OCI-M2 (cell line): ENCODE measurements around the gene FHL3.
"Not testable (repeated sequence)": the region's sequence is repeated elsewhere in the genome, so short reads cannot be mapped to it uniquely, and the experiment has no call there.

ENCODE experiments used
- DNase-seq: peaks from one replicate; lab custom pipeline; 2025; ENCODE audit not compliant: unreplicated experiment; lab: John Stamatoyannopoulos, UW

The FHL3 gene

GRCh38 chr1:38037221-38037939 is 32.1 kb upstream of the FHL3 start:
- DNase-seq: no peak

- DNase-seq: no peak
Observed at GRCh38 chr1:38034871-38035270, 29.6 kb upstream of the FHL3 start.

GRCh38 chr1:38032992-38033391 is 27.7 kb upstream of the FHL3 start:
- DNase-seq: not testable (repeated sequence)

- no peak for DNase-seq
Observed at GRCh38 chr1:38031513-38031866, 26.2 kb upstream of the FHL3 start.

- DNase-seq: no peak
Observed at GRCh38 chr1:38030596-38031512, 25.5 kb upstream of the FHL3 start.

GRCh38 chr1:38029685-38030511 is 24.6 kb upstream of the FHL3 start:
- DNase-seq: no peak

- no peak for DNase-seq
Observed at GRCh38 chr1:38029081-38029681, 23.9 kb upstream of the FHL3 start.

- no peak for DNase-seq
Observed at GRCh38 chr1:38028671-38029070, 23.4 kb upstream of the FHL3 start.

GRCh38 chr1:38028105-38028591 is 22.8 kb upstream of the FHL3 start:
- no peak for DNase-seq

- DNase-seq: no peak
Observed at GRCh38 chr1:38027201-38028104, 22.1 kb upstream of the FHL3 start.

GRCh38 chr1:38026592-38027200 is 21.4 kb upstream of the FHL3 start:
- no peak for DNase-seq

GRCh38 chr1:38025664-38026063 is 20.4 kb upstream of the FHL3 start:
- DNase-seq: no peak

GRCh38 chr1:38025233-38025632 is 19.9 kb upstream of the FHL3 start:
- no peak for DNase-seq

GRCh38 chr1:38022810-38023209 is 17.5 kb upstream of the FHL3 start:
- DNase-seq: no peak

- no peak for DNase-seq
Observed at GRCh38 chr1:38021969-38022368, 16.7 kb upstream of the FHL3 start.

- DNase-seq: no peak
Observed at GRCh38 chr1:38020396-38020795, 15.1 kb upstream of the FHL3 start.

GRCh38 chr1:38018864-38019343 is 13.6 kb upstream of the FHL3 start:
- no peak for DNase-seq

GRCh38 chr1:38015978-38016725 is 10.8 kb upstream of the FHL3 start:
- no peak for DNase-seq
